CD4-positive, alpha-beta T cell treated with Interleukin-15 for 4 hours (primary cell): Measurements from ENCODE around the gene ACTL6B.

Experiments
- DNase-seq: peaks from one replicate; pipeline ENCODE4 v3.0.0-alpha.2; 2020; ENCODE audit warnings: low spot score

The ACTL6B gene

GRCh38 chr7:100683659-100684533 is 27.6 kb upstream of the ACTL6B start:
- DNase-seq: no peak

DNA sequence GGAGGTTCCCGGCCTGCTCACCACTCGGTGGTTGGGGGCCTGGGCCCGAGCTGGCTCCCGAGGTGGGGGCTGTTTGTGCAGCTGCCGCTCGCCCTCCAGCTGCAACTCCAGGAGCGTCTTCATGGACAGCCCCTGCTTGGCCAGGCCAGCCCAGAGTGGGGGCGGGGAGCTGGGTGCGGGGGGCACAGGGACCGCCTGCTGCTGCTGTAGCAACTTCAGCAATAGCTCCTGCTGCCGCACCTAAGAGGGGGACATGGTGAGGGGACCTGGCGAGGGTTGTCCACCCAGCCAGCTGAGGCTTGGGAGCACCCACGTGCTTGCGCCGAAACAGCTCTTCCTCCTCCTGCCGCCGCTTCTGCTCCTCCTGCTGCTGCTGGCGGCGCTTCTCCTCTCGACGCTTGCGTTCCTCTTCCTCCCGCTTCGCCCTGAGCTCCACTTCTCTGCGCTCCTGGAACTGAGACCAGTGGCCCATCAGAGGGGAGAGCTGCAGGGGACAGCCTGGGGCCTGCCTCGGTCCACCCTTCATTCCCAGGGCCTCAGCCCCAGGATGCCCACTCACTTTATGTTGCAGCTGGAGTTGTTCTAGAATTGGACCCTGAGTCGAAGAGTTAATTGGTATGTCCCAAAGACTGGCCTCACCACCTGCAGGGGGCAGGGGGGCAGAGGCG is 26.9 kb upstream of the ACTL6B start:
- DNase-seq: no peak

DNA sequence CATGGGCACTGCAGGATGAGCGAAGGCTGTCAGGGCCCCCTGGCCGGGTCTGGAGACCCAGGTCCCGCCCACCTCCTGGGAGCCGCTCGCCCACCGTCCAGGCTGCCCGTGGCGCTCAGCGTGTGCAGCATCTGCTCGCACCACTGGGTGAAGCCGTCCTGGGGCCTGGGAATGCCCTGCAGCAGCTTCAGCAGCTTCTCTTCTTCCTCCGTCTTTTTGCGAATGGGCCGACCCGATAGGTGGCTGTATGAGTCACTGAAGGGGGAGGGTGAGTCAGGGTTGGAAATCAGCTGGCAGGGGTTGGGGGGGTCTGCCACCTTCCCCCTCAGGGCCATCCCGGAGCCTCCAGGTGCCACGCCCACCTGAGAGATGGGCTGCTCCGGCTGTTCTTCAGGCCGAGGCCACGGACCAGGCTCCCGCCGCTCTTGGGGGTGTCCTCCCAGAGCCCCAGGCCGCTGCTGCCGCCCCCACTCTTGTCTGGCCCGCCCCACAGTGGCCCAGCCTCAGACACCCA is 26.0 kb upstream of the ACTL6B start:
- DNase-seq: peak; percentile 30

DNA sequence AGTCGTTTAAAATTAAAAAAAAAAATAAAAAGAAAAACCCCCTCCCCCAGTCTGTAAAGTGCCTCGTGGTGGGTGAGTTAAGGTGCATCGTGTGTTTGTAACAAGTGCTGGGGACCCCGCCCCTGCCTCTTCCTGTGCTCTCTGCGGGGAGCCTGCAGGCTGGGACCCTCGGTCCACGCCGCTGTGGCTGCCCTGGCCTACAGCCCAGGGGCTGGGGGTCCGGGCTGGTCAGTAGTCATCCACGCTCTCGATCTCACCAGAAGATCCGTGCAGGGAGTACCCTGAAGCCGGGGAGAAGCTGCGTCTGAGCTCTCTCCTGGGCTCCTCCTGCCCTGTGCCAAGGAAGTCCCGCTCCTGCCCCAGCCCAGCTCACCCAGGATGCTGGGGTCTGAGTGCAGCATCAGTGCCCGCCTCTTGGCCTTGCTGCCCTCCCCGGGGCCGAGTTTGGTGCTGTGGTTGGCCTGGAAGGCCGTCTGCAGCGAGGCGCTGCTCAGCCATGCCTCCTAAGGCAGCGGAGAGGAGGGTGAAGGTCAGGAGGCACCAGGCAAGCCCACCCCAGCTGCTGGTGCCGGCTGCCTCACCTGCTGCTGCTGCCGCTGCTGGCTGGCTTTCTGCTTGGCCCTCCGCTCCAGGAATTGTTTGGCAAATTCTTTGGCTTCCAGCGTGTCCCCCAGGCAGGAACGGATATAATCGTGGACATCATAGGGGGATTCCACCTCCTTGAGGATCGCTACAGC is 25.4 kb upstream of the ACTL6B start:
- no peak for DNase-seq

DNA sequence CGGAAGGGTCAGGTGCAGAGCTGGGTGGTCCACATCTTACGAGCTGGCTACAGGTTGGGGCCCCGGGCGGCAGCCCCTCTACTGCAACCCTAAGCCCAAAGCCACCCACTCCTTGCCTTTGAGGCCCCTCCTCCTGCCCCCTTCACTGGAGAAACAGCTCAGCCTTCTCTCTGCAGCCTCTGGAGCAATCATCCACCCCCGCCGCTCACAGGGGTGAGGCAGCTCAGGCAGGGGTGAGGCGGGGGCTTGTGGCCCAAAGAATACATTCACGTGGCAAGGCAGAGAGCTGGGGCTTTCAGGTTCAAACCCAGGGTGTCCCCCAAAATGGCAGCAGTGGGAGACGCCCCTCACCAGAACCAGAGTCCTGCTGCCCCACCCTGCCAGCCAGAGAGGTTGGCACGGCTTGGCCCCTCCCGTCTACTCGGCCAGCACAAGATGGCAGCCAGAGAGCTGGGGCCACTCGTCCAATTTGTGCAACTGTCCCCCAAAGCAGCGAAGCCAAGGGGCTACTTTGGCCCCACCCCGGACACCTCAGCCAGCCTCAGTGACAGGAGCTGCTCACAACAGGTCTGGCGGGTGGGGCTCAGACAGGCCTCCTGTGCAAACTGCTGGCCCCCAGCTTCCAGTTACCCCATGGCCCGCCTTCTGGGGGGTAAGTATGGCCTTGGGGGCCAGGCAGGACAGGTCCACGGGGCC is 24.5 kb upstream of the ACTL6B start:
- no peak for DNase-seq

DNA sequence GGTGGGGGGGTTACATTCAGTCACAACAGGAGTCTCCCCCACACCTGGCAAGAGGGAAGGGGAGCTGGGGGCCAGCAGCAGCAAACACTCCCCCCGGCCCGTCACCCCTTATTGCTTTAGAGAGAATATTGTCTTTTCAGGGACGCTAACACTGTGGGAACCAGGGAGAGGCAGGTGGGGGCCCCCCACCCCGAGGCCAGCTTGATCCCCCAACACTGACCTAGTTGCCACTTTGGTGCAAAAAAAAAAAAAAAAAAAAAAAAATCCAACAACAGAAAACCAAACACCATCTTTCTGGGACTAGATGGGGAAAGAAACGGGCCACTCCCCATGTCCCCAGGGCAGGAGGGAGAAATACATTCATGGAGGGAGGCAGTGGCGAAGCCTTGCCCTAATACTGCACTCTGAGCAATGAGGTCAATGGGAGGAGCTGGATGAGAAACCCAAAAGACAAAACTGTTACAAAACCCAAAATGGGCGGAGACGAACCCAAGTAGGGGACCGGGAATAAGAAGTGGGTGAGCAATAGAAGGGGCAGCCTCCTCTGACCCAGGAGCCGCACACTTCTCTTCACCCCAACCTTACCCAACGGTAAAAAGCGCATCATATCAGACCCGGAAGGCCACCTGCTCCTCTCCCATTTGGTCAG is 23.8 kb upstream of the ACTL6B start:
- no peak for DNase-seq

DNA sequence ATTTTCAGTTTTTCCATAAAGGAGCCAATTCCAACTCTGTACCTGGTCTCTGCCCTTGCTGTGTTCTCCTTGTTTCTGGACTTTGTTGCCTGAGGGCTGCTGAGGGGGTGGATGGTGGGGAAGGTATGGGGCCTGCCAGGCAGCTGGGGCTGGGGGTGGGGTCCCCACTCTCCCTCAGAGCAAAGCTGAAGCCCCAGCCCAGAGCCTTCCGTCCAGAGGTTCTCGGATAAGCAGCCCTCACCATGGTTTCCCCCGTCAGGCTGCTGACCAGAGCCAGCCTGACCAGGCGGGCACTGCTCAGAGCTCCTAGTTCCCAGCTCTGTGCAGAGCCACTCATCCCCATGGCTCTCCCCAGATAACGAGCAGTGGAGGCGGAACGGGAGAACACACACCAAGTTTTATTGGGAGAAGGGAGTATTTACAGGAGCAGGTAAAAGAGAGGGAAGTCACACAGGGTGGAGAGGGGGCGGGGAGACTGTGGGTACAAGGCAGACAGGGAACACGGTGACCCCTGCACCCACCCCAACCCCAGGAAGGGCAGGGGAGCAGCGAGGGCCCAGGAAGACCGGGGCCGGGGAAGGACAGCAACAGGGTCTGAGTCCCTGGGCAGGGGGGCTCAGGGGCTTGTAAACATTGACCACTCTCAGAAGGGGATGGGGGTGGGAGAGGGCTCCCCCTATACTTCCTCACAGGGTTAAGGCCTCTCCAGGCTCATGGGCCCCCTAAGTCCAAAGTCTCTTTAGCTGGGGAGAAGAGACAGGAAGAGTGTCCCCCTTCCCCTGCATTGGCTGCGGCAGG is 23.1 kb upstream of the ACTL6B start:
- DNase-seq: no peak

DNA sequence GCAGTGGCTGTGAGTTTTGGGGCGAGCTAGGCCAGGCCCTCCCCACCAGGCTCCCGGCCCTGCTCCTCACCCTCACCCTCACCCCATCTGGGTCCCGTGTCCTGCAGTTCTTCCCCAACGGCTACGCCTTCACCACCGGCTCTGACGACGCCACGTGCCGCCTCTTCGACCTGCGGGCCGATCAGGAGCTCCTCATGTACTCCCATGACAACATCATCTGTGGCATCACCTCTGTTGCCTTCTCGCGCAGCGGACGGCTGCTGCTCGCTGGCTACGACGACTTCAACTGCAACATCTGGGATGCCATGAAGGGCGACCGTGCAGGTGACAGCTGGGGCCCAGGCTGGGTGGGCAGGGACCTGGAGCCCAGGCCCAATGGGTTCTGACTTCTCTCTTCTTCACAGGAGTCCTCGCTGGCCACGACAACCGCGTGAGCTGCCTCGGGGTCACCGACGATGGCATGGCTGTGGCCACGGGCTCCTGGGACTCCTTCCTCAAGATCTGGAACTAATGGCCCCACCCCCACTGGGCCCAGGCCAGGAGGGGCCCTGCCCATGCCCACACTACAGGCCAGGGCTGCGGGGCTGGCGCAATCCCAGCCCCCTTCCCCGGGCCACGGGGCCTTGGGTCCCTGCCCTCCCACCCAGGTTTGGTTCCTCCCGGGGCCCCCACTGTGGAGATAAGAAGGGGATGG is 22.2 kb upstream of the ACTL6B start:
- DNase-seq: no peak

GRCh38 chr7:100677308-100678267 is 21.3 kb upstream of the ACTL6B start:
- no peak for DNase-seq

DNA sequence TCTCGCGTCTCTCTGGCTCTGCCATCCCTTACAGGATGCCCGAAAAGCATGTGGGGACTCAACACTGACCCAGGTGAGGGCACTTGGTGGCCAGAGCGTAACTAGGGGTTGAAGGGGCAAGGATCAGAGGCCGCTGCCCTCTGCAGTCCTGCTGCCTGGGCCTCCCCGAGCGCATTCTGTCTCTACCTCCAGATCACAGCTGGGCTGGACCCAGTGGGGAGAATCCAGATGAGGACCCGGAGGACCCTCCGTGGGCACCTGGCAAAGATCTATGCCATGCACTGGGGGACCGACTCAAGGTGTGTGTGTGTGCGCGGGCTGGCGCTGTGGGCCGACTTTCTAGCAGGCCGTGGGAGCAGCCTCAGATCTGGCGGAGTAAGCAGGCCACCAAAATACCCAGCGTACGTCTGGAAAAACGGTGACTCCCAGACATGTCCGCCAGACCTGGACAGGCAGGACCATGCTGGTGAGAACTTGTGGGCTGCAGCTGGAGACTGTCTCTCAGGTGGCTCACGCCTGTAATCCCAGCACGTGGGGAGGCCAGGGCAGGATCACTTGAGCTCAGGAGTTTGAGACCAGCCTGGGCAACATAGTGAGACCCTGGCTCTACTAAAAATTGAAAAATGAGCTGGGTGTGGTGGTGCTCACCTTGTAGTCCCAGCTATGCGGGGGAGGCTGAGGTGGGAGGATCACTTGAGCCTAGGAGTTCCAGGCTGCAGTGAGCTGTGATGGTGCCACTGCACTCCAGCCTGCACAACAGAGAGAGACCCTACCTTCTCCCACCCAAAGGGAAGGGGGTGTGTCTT is 20.5 kb upstream of the ACTL6B start:
- DNase-seq: no peak

DNA sequence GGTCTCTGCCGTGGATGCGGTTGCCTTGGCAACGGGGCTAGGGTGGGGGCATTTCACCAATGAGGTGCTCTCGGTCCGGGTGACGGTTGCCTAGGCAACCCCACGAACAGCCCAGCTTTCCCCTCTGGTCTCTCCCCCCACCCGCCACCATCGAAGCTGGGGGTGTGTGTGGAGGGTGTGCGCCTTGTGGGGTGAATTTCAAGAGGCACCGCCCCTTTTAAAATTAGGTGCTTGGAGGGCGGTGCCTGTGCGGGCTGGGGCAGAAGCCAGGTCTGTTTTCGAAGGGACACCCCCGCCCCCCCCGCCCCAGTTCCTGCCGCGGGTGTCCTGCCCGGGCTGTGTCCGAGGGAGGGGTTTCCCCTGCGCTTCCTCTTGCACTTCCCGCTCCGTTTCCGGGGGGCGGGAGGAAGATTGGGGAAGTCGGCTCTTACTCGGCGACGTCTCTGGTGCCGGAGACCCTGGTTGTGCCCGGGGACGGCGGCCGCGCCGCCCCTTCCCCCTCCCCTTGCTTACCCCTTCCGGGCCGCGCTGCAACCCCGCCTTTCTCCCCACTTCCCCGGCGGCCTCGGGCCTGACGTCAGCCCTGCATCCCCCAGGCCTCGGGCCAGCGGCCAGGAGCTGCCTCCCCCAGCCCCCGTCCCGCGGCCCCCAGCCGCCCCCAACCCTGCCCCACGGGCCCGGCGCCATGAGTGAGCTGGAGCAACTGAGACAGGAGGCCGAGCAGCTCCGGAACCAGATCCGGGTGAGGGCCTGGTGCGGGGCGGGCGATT is 19.5 kb upstream of the ACTL6B start:
- DNase-seq: peak; percentile 97

- DNase-seq: no peak
Observed at GRCh38 chr7:100675105-100675451, 18.8 kb upstream of the ACTL6B start.

DNA sequence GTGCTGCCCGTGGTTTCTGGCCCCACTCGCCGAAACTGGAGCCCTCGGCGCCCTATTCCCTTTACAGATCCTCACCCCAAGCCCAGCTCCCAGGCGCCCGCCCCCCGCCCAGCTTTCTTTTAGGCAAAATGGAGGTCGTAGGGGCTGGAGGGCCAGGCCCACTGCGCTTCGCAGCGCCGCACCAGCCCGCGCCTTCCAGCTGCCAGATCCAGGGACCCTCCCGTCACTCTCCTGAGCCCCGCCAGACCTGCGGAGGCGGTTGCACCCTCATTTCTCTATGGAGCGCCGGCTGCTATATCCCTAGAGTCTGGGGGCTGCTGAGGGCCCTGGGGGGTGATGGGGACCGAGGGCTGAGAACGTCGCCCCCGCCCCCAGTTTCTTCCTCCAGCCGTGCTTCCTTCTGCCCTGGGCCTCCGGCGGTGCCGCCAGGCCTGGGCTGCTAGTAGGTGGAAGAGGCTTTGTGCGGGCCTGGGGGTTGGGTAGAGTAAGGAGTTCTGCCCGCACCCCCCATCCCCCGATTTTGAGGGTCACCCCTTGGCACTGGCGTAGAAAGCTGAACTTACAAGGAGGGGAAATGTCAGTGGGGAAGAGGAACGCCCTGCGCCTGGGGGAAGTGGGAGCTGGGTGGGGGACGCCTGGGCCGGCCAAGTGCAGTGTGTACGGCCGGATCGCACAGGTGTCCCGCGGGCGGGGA is 18.3 kb upstream of the ACTL6B start:
- no peak for DNase-seq

DNA sequence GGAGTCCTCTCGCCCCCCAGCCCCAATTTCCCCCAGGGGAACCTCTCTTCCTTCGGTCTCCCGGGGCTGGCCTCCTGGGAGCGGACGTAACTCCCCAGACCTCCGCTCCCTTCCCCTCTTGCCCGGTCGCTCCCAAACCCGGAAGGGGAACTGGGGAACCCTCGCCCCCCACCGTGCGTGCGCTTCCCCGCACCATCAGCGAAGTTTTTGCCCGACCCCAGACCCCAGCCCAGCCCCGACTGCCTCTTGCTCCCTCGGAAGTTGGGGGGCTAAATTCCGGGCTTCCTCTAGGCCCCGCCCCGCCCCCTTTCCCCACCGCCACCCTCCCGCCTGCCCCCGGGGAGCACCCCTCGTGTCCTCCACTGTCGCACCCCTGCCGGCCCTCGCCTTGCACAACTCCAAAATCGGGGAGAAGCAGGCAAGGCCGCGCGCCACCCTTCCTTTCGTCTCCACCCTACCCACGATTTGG is 17.7 kb upstream of the ACTL6B start:
- DNase-seq: peak; percentile 31

DNA sequence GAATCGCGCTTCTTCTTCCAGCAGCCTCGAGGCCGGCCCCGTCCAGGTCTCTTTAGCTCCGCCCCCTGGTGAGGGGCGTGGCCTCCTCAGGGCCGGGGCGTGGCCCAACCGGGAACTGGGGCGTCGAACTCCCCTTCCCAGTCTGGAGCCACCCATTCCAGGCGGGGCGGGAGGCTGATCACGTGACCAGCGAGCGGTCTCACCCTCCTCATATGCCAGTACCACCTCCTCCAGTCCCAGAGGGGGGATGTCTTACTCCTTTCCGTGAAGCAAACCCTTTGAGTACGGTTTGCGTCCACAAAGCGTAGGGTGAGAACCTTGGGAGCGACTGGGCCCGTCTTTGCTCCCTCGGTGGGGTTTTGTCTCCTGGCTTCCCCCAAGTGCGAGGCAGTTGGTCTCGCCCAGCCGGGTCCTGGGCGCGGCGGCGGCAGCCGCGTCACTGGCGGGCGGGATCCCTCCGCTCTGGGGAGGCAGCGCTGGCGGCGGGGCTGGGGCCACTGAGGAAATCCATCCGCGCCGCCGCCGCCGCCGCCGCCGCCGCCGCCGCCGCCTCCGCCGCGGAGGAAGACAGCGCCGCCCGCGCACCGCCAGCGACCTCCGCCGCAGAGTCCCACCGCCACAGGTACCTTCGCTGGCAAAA is 17.2 kb upstream of the ACTL6B start, which contains the start of gene GNB2:
TSS of gene GNB2 (plus strand) at position 439 of the 640 bp plus-strand sequence. CDS start 2,526 bp downstream, outside the sequence.
- peak; percentile 100 for DNase-seq
